ENCODE results near the gene PLEK.
"Not testable (repeated sequence)": the region's sequence is repeated elsewhere in the genome, so short reads cannot be mapped to it uniquely, and the experiment has no call there.

Gene PLEK

DNA sequence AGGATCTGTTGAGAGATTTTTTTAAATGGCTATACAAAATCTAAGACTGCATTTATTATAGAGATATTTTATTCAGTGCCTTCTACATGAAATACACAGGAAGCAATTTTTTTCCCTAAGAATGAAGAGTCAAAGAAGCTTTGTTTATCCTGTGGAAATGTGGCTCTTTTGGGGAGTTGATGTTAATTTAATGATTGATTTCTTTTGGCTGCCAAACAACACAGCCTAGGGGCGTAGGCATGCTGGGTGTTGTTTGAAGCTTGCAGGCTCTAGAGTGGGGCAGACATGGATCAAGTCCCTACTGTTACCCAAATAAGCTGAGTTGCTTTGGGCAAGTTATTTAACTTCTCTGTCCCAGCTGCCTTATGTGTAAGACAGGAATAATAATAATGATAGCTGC is 21.1 kb upstream of the PLEK start:
- Histone ChIP-seq H3K36me3 (ENCODE audit: insufficient read depth) (no peaks in the 10 kb centered on the region), H3K4me2 (no peak overlapping the region), H3K27ac (no peak overlapping the region), H4K20me1 (ENCODE audit: insufficient read depth) (no peaks in the 10 kb centered on the region), H3K4me3 (IDR thresholded peaks at IDR 0.05; ENCODE audit: insufficient read depth, low read depth, low read length) (no peak overlapping the region), H2AFZ (ENCODE audit: low read depth) (no peak overlapping the region), H3K27me3 (ENCODE audit: insufficient read depth, low read depth) (no peaks in the 10 kb centered on the region), H3K79me2 (ENCODE audit: insufficient read depth, low read depth) (no peaks in the 10 kb centered on the region), H3K9ac (no peak overlapping the region), H3K4me1 (ENCODE audit: low read depth, poor library complexity, severe bottlenecking) (no peaks in the 10 kb centered on the region)
- TF ChIP-seq, protein P1, sequence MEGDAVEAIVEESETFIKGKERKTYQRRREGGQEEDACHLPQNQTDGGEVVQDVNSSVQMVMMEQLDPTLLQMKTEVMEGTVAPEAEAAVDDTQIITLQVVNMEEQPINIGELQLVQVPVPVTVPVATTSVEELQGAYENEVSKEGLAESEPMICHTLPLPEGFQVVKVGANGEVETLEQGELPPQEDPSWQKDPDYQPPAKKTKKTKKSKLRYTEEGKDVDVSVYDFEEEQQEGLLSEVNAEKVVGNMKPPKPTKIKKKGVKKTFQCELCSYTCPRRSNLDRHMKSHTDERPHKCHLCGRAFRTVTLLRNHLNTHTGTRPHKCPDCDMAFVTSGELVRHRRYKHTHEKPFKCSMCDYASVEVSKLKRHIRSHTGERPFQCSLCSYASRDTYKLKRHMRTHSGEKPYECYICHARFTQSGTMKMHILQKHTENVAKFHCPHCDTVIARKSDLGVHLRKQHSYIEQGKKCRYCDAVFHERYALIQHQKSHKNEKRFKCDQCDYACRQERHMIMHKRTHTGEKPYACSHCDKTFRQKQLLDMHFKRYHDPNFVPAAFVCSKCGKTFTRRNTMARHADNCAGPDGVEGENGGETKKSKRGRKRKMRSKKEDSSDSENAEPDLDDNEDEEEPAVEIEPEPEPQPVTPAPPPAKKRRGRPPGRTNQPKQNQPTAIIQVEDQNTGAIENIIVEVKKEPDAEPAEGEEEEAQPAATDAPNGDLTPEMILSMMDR (conservative IDR thresholded peaks at IDR 0.05; ENCODE audit: low read depth, low read length): no peak

DNA sequence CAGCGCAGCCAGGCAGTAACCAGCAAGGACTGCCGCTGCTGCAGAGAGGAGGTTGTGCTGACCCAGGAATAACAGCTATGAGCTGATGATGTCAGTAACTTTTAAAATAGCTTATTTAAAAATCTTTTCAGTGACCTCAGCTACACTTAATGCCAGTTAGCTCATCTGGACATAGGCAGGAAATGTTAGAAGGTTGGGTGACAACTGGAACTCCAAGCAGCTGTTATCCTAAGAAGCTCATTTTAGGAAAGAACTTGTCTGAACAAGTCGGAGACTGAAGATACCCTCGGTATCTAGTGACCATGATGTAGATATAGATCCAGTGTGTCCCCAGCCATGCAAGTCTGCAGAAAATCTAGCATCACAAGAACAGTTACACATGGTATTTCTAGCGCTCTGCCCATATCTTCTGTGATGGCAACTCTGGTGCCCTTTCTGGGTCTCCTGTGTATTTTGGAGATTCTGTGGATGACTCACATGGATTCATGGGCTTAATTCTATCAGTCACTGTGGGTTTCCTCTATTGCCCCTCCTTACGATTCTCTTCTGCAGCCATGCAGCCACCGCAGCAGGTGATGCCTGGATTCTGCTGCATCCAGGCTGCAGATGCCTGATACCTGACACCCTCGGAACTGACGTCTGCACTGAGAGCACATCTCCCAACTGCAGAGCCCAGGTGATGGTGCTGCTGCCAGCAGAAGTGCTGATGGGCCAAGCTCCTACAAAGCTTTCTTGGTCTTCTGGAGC is 19.8 kb upstream of the PLEK start:
- H2AFZ ChIP-seq (ENCODE audit: low read depth): no peak overlapping the region

DNA sequence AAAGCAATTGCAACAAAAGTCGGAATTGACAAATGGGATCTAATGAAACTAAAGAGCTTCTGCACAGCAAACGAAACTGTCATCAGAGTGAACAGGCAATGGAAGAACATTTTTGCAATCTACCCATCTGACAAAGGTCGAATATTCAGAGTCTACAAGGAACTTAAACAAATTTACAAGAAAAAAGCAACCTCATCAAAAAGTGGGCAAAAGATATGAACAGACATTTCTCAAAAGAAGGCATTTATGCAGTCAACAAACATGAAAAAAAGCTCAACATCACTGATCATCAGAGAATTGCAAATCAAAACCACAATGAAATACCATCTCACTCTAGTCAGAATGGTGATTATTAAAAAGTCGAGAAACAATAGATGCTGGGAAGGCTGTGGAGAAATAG is 16.0 kb upstream of the PLEK start:
- H4K20me1 ChIP-seq (ENCODE audit: insufficient read depth); H3K36me3 ChIP-seq (ENCODE audit: insufficient read depth); H3K4me1 ChIP-seq (ENCODE audit: low read depth, poor library complexity, severe bottlenecking); H3K27me3 ChIP-seq (ENCODE audit: insufficient read depth, low read depth); H3K4me3 ChIP-seq (IDR thresholded peaks at IDR 0.05; ENCODE audit: insufficient read depth, low read depth, low read length); H3K9ac ChIP-seq; H3K79me2 ChIP-seq (ENCODE audit: insufficient read depth, low read depth); H3K4me2 ChIP-seq; H3K27ac ChIP-seq; H2AFZ ChIP-seq (ENCODE audit: low read depth): not testable (repeated sequence)

More for the DNA sequence above, 19.8 kb upstream of the PLEK start:
- Histone ChIP-seq H3K4me1 (ENCODE audit: low read depth, poor library complexity, severe bottlenecking) (no peaks in the 10 kb centered on the region), H3K36me3 (ENCODE audit: insufficient read depth) (no peaks in the 10 kb centered on the region), H4K20me1 (ENCODE audit: insufficient read depth) (no peaks in the 10 kb centered on the region), H3K27ac (no peak overlapping the region), H3K27me3 (ENCODE audit: insufficient read depth, low read depth) (no peaks in the 10 kb centered on the region), H3K4me2 (no peak overlapping the region), H3K9ac (no peak overlapping the region), H3K4me3 (IDR thresholded peaks at IDR 0.05; ENCODE audit: insufficient read depth, low read depth, low read length) (no peak overlapping the region), H3K79me2 (ENCODE audit: insufficient read depth, low read depth) (no peaks in the 10 kb centered on the region)
- TF ChIP-seq, protein P1 (conservative IDR thresholded peaks at IDR 0.05; ENCODE audit: low read depth, low read length): no peak

DNA sequence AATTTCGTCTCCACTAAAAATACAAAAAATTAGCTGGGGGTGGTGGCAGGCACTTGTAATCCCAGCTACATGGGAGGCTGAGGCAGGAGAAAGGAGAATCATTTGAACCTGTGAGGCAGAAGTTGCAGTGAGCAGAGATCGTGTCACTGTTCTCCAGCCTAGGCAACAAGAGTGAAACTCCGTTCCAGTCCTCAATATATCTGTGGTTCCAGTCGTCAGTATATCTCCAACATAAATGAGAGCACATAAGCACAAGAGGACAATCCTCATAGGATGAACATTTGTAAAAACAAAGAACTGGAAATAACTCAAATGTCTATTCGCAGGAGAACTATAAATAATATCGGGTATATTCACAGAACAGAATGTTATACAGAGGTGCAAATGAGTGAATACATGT is 13.1 kb upstream of the PLEK start:
- Histone ChIP-seq H3K9ac (no peak overlapping the region), H3K27ac (no peak overlapping the region), H3K36me3 (ENCODE audit: insufficient read depth) (no peaks in the 10 kb centered on the region), H4K20me1 (ENCODE audit: insufficient read depth) (no peaks in the 10 kb centered on the region), H3K27me3 (ENCODE audit: insufficient read depth, low read depth) (no peaks in the 10 kb centered on the region), H3K4me2 (no peak overlapping the region), H3K4me3 (IDR thresholded peaks at IDR 0.05; ENCODE audit: insufficient read depth, low read depth, low read length) (no peak overlapping the region), H2AFZ (ENCODE audit: low read depth) (no peak overlapping the region), H3K79me2 (ENCODE audit: insufficient read depth, low read depth) (no peaks in the 10 kb centered on the region), H3K4me1 (ENCODE audit: low read depth, poor library complexity, severe bottlenecking) (peaks cover 4% of the 10 kb centered on the region)
- TF ChIP-seq, protein P1 (conservative IDR thresholded peaks at IDR 0.05; ENCODE audit: low read depth, low read length): no peak

DNA sequence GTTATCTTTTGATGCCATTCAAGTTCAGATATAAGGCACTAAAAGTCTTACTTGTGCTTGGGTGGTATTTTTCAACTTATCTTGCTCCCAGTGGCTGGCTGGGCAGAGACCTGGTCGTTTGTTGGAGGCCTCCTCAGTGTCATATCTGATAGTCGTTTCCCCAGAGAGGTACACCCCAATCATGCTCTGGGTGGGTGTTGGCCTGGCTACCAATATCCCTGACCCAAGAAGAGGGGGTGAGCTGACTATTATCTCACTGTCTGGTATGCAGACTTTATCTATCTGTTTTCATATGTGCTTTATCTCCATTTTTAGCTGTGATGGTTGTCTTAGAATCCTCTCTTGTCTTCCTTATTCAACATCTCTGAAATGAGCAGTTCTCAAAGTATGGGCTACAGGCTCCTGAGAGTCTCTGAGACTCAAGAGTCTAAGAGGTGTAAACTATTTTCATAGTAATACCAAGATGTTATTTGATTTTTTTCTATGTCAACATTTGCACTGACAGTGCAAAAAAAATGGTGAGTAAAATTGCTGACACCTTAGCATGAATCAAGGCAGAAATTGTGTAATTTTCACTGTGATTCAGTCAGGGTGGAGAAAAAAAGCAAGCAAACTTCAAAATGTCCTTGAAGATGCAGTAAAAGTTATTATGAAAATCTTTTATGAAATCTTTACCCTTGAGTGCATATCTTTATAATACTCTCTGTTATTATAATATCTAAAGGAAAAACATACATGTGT is 12.3 kb upstream of the PLEK start:
- H3K36me3 ChIP-seq (ENCODE audit: insufficient read depth): no peaks in the 10 kb centered on the region
- H3K27me3 ChIP-seq (ENCODE audit: insufficient read depth, low read depth): no peaks in the 10 kb centered on the region
- no peaks in the 10 kb centered on the region for H3K79me2 ChIP-seq (ENCODE audit: insufficient read depth, low read depth)
- H3K9ac ChIP-seq: no peak overlapping the region
- H4K20me1 ChIP-seq (ENCODE audit: insufficient read depth): no peaks in the 10 kb centered on the region
- no peak overlapping the region for H3K27ac ChIP-seq
- no peak overlapping the region for H3K4me3 ChIP-seq (IDR thresholded peaks at IDR 0.05; ENCODE audit: insufficient read depth, low read depth, low read length)
- H3K4me2 ChIP-seq: no peak overlapping the region
- TF ChIP-seq, protein P1 (conservative IDR thresholded peaks at IDR 0.05; ENCODE audit: low read depth, low read length): no peak
- H3K4me1 ChIP-seq (ENCODE audit: low read depth, poor library complexity, severe bottlenecking): peaks cover 7% of the 10 kb centered on the region
- no peak overlapping the region for H2AFZ ChIP-seq (ENCODE audit: low read depth)

All from KMS-11 (cell line).